HG03565 (cell line): Measurements from ENCODE around the gene ANKRD65.
A peak's percentile ranks its signal among the peaks of the same experiment; 100 is the strongest.
"Not testable (repeated sequence)": the region's sequence is repeated elsewhere in the genome, so short reads cannot be mapped to it uniquely, and the experiment has no call there.

Experiments
- ATAC-seq: cut with Tn5 transposase; IDR thresholded peaks from one replicate; pipeline ENCODE4 v1.9.1; 2021; ENCODE audit warnings: mild to moderate bottlenecking, moderate library complexity; ENCODE audit not compliant: unreplicated experiment

ANKRD65 gene

DNA sequence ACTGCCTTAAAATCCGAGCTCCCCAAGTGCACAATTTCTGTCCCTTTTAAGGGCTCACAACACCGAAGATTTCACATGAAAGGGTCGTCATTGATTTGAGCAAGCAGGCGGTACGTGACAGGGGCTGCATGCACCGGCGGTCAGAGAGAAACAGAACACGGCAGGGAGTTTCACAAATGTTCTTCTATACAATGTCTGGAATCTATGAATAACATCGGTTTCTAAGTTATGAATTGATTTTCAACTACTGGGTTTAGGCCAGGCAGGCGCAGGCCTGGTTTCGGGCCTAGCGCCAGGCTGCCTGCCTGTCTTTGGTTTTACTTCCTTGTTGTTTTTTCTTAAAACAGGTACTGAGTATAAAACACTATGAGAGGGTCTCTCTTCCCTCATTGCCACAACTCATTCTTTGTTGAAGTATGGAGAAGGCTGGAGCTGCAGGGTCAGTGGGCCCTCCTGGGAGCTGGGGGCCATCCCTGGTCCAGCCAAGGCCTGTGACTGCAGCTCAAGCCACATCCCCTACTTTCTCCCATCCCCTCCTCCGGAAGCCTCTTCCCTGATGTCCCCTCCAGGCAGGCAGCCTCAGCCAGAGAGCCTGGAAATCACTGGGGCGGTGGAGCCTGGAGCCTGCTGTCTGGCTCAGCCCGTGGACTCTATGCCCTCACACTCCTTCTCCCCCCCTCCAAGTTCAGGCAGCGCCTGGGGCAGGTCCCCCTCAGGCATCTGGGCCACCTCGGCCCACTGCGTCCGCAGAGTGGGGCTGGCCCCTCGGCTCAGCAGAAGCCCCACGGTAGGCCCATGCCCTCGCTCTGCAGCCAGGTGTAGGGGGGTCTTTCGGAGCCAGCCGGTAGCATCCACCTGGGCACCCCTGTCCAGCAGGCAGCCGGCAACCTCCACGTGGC lies 2.4 kb downstream of the ANKRD65 start:
- ATAC-seq, result no peak

DNA sequence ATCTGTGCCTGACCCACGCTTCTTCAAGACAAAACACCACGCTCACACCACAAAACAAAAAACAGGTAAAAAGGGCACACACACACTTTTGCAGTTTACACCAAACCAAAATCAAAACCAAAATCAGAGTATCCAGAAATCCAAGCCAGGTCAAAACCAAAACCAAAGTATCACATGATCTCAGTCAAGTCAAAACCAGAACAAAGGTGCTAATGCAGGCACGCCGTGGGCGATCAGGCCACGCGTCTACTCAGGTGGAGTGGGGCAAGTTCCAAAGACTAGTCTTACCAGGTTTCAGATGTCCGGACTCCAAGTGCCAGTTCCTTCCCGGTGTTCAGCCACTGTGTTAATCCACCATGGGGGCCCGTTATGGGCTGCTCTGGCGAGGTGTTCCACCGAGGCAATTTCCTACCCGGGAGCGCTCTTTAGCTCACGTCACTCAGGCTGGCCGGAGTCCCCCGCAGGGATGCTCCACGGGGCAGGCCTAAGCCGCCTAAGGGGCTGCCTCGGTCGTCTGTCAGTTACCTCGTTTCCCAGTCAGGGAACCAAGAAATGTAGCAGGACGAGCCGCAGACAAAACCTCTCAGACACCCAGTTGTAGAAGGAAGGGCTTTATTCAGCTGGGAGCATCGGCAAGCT lies 3.1 kb downstream of the ANKRD65 start:
- ATAC-seq, result not testable (repeated sequence)

DNA sequence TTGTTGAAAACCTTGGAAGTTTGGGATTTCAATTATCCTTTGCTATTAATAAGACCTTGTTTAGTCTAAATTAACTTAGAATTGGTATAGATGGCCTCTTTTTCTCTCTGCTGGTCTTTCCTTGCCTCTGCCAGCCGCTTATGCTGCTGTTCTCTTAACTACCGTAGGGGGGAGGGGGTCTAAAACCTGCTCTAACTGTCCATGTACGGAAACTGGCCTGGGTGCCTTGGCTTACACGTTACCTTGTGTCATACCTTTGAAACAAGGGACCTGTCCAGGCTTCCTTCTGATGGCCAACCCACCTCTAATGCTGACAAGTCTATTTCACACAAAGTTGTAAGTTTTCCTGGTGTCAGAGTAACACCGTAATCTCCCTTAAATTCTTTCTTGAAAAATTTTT lies 3.7 kb downstream of the ANKRD65 start:
- not testable (repeated sequence) for ATAC-seq

DNA sequence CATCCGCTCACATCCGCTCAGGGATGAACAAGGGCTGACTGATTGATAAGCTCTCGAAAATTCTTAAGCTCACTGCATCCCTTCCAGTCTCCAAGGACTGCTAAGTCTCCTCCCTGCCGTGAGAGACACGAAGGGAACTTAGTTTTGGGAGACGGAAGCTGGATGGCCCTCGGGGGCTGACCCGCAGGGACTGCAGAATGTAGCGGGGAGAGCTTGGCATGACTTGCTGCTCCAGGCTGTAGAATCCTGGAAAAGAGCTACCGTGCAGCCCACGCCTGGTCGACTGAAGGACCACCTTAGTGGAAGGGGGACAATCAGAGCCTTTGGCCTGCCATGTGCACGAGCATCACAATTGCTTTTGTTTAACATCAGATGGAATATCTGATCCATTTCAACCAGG lies 5.3 kb downstream of the ANKRD65 start:
- ATAC-seq, result no peak

DNA sequence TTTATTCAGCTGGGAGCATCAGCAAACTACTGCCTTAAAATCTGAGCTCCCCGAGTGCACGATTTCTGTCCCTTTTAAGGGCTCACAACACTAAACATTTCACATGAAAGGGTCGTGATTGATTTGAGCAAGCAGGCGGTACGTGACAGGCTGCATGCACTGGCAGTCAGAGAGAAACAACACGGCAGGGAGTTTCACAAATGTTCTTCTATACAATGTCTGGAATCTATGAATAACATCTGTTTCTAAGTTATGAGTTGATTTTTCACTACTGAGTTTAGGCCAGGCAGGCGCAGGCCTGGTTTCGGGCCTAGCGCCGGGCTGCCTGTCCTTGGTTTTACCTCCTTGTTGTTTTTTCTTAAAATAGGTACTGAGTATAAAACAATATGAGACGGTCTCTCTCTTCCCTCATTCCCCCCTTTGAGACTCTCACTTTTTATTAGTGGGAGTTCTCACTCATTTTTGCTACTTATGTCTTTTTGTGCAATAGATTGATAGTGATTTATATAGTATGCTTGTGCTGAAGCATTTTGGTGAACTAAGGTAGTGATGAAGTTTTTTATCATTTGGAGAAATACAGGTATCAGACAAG lies 8.7 kb downstream of the ANKRD65 start:
- ATAC-seq, result not testable (repeated sequence)

DNA sequence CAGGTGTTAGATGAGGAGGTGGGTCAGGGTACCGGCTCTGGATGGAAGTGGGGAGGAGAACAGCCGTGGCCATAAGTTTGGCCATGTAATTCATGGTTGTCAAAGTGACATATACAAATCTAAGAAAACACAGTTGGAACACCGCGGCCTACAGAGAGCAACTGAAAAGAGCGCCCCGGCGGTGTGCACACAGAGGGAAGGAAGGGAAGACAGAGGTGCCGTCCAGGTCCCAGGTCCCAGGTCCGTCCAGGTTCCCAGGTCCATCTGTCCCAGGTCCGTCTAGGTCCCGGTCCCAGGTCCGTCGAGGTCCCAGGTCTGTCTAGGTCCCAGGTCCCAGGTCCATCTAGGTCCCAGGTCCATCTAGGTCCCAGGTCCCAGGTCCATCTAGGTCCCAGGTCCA lies 9.4 kb downstream of the ANKRD65 start:
- ATAC-seq, result no peak

DNA sequence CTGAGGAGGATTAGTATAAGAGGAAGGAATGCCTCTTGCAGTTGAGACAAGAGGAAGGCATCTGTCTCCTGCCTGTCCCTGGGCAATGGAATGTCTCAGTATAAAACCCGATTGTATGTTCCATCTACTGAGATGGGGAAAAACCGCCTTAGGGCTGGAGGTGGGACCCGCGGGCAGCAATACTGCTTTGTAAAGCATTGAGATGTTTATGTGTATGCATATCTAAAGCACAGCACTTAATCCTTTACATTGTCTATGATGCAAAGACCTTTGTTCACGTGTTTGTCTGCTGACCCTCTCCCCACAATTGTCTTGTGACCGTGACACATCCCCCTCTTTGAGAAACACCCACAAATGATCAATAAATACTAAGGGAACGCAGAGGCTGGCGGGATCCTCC lies 10.8 kb downstream of the ANKRD65 start:
- ATAC-seq, result not testable (repeated sequence)

DNA sequence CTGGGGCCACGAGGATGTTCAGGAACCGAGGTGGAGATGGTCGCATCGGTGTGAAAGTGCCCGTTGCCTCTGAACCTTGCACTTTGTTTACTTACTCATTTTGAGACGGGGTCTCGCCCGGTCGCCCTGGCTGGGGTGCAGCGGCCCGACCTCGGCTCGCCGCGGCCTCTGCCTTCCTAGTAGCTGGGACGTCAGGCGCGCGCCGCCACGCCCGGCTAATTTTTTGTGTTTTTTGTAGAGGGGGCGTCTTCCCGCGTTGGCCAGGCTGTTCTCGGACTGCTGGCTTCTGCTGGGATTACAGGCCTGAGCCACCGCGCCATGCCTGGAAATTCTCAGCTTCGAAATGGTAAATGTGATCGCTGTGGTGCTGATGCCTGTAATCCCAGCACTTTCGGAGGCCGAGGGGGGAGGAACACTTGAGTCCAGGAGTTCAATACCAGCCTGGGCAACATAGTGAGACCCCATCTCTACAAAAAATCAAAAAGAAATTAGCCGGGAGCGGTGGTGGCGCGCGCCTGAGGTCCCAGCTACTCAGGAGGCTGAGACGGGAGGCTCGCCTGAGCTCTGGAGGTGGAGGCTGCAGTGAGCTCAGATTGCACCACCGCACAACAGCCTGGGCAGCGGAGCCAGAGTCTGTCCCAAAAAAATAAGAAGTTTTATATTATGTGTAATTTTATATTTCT lies 13.3 kb downstream of the ANKRD65 start:
- ATAC-seq, result peak; percentile 14

DNA sequence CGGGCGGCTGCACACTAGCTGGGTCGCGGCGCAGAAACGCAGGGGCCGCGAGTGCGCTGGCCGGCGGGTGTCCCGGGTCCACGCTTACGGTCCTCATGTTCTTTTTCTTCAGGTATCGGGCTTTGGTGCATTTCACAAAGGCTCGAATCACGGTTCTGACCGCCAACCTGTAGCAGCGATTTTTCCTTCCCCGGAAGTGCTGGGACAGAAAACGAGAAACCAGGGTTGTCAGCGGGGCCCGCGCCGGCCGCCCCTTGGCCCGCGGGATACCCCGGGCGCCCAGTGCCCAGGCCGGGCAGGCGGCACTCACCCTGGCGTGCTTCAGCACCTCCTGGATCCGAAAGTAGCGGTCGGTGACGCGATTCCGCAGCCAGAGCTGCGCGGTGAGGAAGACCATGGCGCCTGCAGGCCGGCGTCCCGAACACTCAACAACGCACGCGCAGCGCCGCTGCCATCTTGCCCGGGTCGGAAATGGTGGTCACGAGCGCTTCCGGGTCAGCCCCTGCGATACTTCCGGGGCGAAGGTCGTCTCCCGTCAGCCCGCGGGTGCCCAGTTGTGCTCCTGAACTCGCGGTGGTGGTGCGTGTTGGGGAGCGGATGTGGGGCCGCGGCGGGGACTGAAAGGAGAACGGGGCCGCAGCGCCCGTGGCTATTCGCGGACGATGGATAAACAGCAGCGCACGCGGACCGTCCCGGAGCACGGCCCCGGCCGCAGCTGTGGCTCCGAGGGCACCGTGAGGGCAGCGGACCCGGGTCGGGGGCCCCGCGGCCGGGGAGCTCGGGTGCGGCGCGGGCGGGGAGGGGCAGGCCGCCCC lies 14.0 kb downstream of the ANKRD65 start, which contains the start of gene MRPL20:
Gene MRPL20, minus strand, starts transcription at position 473 of the 815 bp plus-strand sequence. Its CDS starts 76 bp downstream, at position 397.
- peak; percentile 76 for ATAC-seq

DNA sequence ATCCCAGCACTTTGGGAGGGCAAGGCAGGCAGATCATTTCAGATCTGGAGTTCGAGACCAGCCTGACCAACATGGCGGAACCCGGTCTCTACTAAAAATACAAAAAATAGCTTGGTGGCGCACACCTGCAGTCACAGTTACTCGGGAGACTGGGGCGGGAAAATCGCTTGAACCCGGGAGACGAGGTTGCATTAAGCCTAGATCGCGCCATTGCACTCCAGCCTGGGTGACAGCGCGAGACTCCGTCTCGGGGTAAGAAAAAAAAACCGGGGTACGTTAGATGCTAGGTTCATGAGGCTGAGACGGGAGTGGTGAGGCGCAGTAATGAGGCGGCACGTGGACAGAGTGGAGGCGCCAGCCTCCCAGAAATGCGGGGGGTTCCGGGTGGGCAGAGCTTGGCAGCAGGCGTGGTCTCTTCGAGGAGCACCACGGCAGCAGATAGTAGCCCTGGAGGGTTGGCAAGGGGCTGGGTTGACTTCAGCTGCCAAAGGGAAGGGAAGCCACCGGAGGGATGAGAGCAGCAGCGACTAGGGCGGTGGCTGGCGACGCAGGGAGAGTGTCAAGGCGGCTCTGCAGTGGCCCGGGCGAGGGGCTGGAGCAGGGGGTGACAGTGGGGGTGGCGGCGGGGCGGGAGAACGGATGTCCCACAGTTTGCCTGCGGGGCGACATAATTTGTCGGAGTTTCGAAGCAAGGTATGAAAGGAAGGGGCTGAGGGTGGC lies 14.8 kb downstream of the ANKRD65 start:
- ATAC-seq, result no peak

DNA sequence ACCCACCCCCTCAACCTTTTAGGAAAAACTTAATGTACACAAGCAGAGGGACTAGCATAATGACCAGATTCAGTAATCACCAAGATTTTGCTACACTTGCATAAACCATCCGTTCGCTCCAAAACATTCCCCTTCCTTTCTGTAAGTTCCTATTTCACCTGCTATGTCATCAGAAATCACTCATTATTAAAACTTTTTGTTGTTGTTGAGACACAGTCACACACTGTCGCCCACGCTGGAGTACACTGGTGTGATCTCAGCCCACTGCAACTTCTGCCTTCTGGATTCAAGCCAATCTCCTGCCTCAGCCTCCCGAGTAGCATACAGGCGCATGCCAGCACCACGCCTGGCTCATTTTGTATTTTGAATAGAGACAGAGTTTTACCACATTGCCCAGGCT lies 17.4 kb downstream of the ANKRD65 start:
- ATAC-seq, result no peak

DNA sequence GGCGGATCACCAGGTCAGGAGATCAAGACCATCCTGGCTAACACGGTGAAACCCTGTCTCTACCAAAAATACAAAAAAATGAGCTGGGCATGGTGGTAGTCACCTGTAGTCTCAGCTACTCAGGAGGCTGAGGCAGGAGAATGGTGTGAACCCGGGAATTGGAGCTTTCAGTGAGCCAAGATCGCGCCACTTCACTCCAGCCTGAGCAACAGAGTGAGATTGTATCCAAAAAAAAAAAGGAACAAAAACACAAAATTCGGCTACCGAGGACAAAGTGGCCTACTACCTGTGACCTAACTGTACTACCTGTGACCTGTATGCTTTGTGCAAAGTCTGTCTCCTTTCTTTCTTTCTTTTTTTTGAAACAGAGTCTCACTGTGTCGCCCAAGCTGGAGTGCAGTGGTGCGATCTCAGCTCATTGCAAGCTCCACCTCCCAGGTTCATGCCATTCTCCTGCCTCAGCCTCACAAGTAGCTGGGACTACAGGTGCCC lies 18.1 kb downstream of the ANKRD65 start:
- not testable (repeated sequence) for ATAC-seq

DNA sequence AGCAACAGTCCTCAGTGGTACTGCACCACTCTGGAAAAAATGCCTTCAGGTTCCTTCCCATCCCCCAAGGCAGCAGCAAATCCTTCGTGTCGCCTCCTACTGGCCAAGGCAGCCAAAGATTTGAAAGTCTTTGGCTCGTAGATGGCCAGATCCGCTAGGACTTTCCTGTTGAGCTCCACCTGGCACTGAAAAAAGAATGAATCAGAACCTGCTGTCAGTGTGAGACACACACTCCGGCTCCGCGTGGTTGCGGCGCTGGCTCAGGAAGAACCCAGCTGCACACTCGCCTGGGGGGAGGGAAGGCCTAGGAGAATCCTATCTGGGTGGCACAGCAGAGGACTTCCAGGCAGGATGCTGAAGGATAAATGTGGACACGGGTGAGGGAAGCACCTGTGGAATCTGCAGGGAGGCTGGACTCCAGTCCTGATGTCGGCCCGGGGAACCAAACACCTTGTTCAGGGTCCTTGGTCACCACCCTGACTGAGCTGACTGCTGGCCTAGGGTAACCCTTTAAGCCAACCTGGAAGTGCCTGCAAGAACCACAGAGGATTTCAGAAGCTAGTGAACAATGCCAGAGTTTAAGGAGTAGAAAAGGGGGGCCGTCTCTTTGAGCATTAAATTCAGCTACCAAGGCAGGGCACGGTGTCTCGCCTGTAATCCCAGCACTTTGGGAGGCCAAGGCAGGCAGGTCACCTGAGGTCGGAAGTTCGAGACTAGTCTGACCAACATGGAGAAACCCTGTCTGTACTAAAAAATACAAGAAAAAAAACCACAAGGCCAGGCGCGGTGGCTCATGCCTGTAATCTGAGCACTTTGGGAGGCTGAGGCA lies 18.8 kb downstream of the ANKRD65 start:
- ATAC-seq, result no peak

DNA sequence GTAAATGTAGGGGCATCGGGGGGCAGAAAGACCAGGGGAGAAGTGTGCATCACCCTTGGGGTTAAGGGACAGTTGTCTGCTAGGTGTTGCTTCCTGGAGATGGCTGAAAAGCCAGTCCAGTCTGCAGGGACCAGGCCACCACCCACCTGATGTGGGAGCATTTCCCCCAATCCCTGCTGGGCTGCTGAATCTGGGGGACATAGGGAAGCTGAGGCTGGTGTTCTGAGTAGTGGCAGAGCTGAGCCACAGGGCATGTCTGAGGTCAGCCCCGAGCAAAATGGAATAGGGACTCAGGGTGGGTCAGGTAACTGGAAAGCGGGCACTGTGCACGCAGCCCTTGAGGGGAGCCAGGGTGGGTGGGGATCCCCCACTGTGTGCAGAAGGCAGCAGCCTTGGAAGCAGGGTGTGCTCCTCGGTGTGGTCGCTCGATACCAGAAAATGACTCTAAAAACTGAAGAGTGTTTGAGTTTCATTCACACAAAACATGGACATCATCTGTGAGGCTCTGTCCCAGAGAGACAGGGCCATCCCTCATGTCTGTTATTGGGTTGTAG lies 19.5 kb downstream of the ANKRD65 start:
- no peak for ATAC-seq

DNA sequence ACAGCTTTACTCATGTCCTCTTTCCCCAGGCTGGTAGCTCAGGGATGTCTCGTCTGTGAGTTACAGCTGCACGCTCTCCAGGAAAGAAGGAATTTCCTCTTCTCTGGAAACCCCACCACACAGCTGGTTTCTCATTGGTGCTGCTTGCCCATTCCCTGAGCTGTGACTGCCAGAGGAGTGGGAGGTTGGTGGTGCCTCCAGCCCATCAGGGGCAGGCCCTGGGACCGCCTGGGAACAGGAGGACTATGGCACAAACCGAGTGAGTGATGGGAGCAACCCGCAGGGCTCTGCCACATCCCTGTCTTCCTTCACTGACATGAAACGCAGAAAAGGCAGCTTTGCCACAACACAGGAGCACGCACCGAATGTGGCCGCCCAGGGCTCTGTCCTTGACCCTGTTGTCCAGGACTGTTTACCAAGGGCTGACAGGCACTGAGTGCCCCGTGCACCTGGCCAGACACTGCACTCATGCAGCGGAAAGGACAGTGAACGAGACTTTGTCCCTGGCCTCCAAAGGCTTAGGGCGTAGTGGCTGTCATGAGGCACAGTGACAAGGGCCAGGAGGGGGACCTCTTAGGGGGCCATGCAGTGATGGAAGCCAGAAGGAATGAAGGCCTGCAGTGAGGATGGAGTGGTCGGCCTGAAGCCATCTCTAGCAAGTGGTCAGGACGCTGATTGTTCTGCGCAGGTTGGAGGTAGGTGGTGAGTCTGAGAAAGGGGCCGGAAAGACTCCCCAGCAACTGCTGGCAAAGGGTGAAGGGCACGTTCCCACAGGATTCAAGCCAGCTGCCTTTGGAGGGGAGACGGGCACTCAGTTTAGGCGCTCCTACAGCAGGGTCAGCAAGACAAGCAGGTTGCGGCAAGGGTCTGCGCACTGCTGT lies 20.3 kb downstream of the ANKRD65 start:
- ATAC-seq, result no peak

DNA sequence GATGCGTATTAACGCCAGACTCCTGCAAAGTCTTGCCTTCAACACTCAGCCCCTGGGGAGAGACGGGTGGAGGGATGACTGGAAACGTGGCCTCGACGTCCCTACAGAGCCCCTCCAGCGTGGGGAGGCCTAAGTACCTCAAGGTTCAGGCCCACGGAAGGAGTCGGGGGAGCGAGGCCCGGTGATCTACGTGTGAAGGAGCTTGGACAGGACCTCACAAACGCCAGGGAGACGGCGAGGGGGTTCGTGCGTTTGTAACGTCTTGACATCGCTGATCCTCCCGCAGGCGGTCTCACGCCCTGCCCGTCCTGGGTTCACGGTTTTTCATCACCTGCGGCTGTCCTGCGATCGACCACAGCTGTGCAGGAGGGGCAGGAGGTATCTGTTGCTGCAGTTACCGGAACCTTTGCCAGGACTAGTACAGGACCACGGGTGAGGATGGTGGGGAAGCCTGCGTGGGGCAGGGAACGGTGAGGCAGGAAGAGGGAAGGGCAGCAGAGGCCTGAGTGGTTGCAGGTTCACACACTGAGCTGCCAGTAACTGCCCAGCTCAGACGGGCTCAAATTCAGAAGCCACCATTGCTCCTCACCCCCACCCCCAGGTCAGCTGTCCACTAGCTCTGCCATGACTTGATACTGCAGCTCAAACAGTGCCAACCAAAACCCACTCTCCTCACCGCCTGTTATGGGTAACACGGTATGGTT lies 21.1 kb downstream of the ANKRD65 start:
- no peak for ATAC-seq
